NOMO-1 treated with DMSO at 0.1 percent for 48 hours (cell line): Measurements from ENCODE around the gene RNF157.
A peak's percentile ranks its signal among the peaks of the same experiment; 100 is the strongest.

Experiments used
- DNase-seq: peaks from one replicate; lab custom pipeline; 2025; ENCODE audit not compliant: unreplicated experiment; lab: John Stamatoyannopoulos, UW

The RNF157 gene

DNA sequence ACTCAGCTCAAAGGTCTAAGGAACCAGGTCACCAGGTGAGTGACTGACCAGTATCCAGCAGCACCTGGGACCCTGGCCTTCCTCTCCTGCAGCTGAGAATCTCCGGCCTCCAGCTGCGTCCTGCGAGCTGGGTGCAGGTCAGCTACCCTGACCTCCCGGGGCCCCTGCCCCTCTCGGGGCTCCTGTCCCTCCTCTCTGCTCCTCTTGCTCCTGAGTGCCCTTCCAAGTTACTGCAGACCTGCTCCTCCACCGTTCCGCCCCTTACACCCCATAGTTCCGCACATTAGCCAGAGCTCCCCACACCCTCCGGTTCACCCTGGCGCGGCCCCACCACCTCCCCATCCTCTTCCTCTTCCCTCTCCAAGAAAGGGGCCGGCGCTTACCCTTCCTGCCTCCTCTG is 109.8 kb downstream of the RNF157 start:
- DNase-seq: no peak

DNA sequence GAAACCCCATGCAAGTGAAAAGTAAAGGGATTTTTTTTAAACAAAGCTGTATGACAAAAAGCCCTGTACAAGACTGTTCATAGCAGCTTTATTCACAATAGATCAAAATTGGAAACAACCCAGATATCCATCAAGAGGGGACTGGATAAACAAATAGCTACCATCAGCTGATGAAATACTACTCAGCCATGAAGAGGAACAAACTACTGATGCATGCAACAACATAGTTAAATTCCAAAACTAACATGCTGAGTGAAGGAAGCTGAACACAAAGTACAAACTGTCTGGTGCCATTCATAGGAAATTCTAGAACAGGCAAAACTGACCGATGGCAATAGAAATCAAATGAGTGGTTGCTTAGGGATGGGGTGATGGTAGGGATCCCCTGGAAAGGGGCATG is 114.4 kb downstream of the RNF157 start:
- no peak for DNase-seq

DNA sequence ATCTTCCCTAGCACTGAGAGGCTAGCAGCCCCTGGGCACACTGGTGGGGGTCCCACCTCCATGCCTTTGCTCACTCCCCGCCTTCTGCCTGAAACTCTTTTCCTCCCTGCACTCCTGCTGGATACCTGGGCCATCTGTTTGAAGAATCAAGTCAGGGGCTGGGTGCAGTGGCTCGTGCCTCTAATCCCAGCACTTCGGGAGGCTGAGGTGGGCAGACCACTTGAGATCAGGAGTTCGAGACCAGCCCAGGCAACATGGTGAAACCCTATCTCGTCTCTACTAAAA is 115.0 kb downstream of the RNF157 start:
- DNase-seq: no peak

DNA sequence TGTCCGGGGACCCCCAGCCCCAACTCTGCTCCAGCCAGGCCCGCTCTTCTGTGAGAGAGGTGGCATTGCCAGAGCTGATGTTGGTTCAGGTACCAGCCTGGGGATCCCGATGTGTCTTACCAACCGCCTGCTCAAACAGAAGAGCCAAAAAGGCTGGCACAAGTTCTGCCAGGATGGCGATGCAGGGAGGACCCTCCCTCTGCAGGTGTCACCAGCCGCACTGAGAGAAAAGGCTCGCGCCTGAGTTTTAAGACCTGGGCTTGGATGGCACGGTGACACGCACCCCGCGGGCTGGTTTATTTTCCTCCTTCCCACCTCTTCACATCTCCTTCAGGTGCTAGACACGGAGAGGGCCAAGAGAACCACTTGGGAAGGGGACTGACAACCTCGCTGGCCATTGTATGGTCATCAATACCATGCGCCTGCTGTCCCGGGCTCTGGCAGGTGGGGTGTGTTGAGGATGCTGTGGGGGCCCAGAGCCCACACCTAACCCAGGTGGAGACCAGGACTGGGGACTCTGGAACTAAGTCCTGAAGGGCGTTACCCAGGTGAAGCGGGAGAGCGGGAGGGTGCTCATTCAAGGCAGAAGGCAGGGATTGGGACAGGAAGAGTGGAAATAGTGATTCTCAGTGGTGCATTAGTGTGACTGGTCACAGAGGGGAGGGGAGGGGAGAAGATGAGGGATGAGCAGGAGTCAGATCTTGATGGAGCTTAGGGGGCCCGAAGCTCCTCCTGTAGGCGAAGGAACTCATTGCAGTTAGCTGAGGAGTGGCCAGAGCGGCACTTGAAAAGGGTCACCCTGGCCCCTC is 115.5 kb downstream of the RNF157 start:
- DNase-seq: no peak

DNA sequence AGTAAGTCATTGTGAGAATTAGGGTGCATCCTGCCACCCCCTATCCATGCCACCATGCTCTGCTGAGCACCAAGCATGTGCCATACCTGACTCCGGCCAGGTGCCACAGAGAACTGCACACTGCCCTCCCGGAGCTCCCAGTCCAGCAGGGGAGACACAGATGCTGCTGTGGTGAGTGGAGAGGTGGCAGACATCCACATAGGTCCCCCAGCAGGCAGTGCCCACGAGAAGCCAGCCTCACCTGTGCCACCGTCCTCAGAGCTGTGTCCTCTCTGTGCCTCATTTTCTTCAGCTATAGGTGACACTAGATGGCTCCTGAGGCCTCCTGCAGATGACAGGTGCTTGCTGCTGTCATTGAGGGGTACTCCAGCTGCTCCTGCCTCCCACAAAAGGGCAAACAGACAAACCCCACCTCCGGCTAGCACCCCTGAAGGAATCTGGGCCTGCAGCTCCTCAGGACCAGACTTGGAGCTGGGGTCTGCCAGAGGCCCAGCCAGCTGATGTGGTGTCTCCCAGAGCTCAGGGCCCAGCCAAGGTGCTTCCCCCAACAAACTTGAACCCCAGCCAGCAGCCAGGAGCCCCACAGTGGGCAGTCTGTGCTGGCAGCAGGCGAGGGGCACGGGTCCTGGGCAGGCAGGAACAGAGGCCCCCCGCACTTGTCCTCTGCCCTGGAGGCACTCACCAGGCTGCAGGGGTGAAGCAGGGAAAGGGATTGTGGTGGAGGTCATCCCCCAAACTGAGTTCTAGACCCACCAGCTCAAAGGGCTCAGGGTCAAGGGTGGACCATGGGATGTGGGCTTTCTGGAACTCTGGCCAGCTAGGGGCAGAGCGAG is 116.3 kb downstream of the RNF157 start:
- DNase-seq: no peak

DNA sequence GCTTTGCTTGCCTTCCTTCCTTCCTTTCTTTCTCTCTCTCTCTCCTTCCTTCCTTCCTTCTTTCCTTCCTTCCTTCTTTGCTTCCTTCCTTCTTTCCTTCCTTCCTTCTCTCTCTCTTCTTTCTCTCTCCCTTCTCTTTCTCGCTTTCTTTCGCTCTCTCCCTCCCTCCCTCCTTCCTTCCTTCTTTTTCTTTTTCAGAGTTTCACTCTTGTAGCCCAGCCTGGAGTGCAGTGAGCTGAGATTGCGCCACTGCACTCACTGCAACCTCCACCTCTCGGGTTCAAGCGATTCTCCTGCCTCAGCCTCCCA is 117.1 kb downstream of the RNF157 start:
- DNase-seq: no peak

DNA sequence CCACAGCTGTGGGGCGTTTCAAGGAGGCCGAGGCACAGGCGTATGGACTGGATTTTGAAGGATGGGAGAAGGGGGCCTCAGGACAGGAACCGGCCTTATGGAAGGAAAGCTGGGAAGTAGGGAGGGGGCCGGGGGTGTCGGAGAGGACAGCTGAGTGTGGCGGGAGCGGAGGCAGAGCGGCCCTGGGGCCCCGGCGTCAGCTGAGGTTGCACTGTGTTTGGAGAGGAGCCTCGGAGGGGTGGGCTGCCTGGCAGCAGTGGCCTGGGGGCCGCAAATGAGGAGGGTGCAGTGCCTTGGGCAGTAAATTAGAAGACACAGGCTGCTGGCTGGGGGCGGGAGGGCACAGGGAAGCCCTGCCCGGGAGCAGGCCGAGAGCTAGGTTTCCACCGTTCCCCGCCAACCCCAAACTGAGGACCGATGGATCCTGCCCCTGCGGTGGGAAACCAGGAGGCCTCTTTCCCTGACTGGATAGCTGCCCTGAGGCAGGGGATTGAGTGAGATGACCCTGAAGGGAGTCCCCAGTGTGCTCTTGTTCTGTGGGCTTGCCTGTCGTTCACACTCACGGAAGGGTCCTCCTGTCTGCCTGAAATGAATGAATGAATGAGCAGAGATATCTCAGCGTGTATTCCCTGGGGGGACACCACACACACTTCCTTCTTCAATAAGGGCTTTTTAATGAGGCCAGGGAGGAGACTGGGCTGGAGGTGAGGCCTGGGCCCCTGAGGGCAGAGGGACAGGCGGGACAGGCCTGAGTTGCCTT is 117.7 kb downstream of the RNF157 start:
- no peak for DNase-seq

DNA sequence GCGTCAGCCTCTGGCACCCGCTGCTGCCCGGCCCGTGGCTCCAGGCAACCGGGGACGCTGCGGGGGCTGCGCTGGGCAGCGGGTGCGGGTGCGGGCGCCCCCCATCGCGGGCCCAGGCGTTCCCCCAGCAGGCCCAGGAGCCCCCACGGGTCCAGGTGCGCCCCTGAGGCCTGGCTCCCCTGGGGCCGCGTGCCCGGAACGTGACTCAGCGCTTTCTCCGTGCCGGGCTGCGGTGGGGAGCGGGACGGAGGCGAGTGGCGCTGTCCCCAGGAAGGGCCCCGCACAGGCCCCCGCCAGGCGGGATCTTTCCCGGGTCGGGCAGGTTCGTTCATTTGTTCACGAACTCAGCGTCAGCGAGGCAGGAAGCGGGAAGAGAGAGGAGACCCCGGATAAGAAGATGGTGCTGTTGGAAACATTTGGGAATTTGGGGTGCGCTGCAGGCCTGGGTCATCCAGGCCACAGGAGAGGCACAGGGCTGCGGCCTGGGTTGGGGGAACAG is 118.3 kb downstream of the RNF157 start:
- DNase-seq: no peak

DNA sequence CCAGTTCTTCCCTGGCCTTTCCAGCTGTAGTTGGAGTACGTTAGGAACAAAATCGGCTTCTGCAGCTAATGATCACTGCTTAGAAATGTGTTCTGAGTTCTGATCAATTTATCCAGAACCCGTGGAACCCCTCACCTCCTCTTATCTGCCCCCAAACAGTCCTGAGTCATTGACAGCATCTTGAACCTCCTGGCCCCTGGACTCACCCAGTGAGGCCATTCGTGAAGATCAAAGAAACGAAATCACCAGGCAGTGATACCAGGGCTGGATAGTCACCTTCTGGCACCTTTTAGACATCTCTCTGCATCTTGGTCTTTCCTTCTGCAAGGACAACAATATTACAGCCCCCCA is 119.7 kb downstream of the RNF157 start:
- DNase-seq: no peak

DNA sequence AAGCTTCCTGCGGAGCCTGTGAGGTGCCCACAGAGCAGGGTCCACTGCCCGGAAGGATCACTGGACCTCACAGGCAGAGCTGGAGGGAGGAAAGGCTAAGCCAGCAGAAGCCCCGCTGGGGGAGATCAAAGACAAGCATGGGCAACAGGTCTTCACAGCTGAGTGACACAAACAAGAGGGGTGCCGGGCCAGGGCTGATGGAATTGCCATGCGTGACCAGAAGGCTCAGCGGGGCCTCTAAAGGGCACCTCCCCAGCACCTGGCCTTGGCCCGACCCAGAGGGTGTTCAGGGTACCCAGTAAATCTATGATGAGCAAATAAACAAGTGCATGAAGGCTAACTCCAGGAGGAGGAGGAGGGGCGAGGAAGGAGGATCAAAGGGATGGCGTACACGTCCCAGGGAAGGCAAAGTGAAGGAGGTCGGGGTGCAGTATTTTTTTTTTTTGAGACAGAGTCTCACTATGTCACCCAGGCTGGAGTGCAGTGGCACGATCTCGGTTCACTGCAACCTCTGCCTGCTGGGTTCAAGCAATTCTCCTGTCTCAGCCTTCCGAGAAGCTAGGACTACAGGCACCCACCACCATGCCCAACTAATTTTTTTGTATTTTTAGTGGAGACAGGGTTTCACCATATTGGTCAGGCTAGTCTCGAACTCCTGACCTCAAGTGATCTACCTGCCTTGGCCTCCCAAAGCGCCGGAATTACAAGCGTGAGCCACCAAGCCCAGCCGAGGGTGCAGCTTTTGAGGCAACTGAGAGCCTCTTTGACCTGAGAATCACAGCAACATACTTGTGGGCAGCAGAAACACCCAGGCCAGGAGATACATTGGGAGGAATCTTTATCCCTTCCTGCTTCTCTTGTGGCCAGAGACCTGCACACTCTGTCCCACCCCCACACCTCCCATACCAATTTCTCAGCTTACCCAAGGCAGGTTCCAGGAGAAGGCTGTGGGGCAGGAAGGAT is 120.6 kb downstream of the RNF157 start:
- DNase-seq: no peak

DNA sequence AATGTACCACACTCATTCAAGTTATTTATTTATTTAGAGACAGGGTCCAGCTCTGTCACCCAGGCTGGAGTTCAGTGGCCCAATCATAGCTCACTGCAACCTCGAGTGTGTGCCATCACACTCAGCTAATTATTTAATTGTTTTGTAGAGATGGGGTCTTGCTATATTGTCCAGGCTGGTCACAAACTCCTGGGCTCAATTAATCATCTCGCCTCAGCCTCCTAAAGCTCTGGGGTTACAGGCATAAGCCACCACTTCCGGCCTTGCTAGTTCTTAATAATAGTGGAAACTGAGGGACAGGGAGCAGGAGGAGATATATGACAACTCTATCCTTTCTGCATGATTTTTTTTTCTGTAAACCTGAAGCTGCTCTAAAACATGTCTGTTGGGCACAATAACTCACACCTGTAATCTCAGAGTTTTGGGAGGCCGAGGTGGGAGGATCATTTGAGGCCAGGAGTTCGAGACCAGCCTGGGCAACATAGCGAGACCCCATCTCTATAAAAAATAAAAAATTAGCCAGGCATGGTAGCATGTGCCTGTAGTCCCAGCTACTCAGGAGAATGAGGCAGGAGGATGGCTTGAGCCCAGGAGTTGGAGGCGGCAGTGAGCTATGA is 125.0 kb downstream of the RNF157 start:
- DNase-seq: no peak

DNA sequence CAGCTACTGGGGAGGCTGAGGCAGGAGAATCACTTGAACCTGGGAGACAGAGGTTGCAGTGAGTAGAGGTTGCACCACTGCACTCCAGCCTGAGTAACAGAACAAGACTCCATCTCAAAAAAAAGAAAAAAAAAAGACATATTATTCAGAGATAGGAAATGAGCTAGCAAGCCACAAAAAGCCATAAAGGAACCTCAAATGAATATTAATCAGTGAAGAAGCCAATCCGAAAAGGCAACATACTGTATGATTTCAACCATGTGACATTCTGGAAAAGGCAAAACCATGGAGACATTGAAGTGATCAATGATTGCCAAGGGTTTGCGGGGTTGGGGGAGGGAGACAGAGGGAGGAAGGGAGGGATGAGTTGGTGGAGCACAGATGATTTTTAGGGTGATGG is 128.3 kb downstream of the RNF157 start:
- DNase-seq: no peak

DNA sequence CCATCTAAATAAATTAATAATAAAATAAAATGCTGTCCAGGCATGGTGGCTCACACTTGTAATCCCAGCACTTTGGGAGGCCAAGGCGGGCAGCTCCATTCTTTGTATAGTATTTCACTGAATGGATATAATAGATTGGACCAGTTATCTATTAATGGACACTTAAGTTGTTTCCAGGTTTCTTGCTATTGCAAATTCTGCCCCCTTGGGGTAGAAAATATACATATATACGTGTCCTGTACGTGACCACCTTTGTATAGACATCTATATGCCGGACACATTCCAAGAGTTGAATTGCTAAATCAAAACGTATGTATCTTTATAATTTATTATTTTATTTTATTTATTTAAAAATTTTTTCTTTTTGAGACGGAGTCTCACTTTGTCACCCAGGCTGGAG is 132.8 kb downstream of the RNF157 start:
- no peak for DNase-seq

DNA sequence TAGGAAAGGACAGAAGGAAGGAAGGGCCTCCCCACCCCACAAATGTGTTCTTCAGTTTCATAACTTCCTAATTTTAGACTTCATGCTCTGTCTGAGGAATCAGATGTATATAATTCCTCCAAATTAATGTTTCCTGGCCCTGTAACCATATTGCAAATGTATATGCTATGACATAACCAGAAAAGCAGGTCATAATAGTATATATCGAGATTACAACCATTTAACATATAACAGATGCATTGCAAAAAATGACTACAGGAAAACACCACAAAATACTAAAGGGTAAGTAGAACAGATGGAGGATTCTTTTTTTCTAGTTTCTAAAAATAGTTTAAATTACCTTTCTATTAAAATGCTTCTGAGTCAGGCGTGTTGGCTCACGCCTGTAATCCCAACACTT is 133.6 kb downstream of the RNF157 start:
- peak; percentile 32 for DNase-seq

DNA sequence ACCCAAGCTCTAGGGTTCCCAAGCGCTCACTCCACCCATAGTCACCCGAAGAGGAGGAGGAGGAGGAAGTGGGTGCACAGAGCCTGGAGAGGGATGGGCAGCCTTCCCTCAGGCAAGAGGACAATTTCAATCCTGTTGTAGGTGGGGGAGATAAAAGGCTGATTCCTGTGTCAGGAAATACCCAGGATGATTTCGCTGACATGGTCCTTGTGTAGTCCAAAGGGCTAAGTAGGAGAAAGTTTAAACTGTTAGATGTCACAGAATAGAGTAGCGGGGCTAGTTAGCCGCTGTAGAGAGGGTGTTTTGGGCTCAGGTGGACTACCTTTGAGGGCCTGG is 135.4 kb downstream of the RNF157 start:
- no peak for DNase-seq

DNA sequence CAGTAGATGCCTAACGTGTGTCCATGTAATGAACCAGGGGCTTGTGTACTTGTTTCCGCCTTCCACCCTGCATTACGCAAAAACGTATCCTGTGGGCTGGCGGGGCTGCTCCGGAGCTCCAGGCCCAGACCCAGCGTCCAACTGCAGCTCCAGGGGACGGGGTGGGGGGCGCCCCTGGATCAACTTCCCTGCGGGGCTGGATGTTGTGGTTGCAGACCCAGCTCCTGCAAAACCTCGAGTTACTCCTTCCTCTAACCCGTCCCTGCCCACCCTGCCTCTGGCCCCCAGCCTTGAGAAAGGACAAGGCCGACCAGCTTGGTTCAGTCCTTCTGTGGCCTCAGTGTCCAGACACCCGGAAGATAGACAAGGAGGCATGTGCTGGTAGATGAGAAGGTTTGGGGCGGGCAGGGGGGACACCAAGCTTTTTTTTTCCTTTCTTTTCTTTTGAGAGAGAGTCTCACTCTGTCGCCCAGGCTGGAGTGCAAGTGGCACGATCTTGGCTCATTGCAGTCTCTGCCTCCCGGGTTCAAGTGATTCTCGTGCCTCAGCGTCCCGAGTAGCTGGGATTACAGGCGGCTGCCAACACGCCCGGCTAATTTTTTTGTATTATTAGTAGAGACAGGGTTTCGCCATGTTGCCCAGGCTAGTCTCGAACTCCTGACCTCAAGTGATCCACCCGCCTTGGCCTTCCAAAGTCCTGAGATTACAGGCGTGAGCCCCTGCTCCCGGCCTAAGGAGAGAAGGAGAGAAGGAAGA is 136.0 kb downstream of the RNF157 start:
- peak; percentile 49 for DNase-seq

DNA sequence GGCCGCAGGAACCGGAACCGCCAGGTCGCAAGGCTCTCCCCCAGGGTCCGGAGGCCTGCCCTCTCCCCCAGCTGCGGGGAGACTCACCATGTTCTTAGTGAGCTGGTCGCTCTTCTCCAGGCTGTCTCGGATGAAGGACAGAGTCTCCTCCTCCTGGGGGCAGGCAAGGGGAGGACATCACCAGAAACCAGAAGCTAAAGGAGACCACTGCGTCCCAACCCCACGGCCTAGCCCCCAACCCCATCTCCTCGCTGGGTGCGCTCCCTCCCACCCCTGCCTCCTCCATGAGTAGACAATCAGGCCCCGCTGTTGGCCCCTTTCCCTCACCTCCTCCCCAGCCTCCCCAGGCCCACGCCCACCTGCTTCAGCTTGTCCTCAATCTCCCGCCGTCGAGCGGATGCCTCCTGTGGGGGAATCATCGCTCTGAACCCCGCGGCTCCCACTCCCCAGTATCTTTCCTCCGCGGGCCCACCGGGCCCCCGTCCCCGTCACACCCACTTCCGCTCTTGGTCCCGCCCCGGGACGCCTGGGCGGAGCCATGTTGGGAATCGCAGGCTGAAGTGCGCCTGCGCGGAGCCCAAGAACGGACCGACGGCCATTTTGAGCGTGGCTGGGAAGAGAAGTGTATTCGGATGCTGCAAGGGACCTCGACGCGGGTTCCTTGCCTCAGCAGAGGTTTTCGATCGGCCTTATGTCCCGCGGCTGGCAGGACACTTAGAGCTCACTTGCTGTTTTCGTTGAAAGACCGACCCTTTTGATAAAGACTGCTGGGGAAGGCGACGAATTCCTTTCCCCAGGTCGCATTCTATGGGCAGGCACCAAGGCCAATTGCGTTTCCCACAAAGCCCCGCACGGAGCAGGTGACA is 136.8 kb downstream of the RNF157 start, which contains the start of gene EXOC7:
EXOC7 (minus strand) TSS at position 514 of the 866 bp plus-strand sequence; CDS start at position 419, 95 bp downstream.
- peak; percentile 86 for DNase-seq

DNA sequence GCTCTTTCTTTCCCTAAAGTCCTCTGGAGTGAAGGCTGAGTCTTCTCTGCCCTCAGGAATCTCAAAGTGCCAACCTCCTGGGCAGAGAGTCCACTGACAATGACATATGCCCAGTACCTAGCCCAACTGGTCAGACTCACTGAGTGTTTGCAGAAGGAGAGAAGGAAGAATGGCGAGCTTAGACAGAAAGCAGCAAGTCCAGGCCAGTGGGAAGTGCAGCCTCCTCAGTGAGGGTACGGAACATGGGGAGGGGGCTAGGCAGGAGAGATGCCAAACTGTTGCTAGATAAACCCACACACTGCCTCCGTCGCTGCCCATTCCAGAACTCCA is 137.4 kb downstream of the RNF157 start:
- DNase-seq: no peak
